SK-N-MC (cell line): ENCODE data around the gene MRPL41.

ENCODE experiments used
- DNase-seq: peaks from one replicate; pipeline ENCODE4 v3.0.0-alpha.2; 2011; ENCODE audit warnings: low read depth, low spot score
- H3K27ac ChIP-seq: fragments of 200-600 bp; sonication (generic); 2 replicates; pipeline ENCODE4 v1.5.1; 2016; ENCODE audit warnings: mixed run types
- H3K36me3 ChIP-seq: fragments of 200-600 bp; sonication (generic); 2 replicates; pipeline ENCODE4 v1.6.1; 2017; ENCODE audit warnings: antibody characterized with exemption, low read length, mixed read lengths; ENCODE audit not compliant: insufficient read depth
- H3K4me3 ChIP-seq: fragments of 200-600 bp; sonication (generic); 2 replicates; pipeline ENCODE4 v1.5.1; 2016
- H3K9ac ChIP-seq: fragments of 200-600 bp; sonication (generic); 2 replicates; pipeline ENCODE4 v1.8.0; 2017; ENCODE audit warnings: mixed run types, mixed read lengths; ENCODE audit not compliant: insufficient read length
- H3K9me3 ChIP-seq: fragments of 200-600 bp; sonication (generic); 2 replicates; pipeline ENCODE4 v1.6.1; 2017; ENCODE audit warnings: low read depth, mild to moderate bottlenecking, antibody characterized with exemption, low read length, moderate library complexity, mixed read lengths
- EZH2 ChIP-seq: fragments of 200-600 bp; sonication (generic); IDR thresholded peaks from one replicate; pipeline ENCODE4 v1.6.1; 2017; ENCODE audit warnings: antibody characterized with exemption
- FOXP2 ChIP-seq: optimal IDR thresholded peaks from 2 replicates; pipeline ENCODE3; 2011; ENCODE audit warnings: mild to moderate bottlenecking, moderate library complexity; ENCODE audit not compliant: insufficient read depth; ENCODE audit errors: extremely low read length, control extremely low read depth
- POLR2AphosphoS5 ChIP-seq: IDR thresholded peaks from 2 replicates; pipeline ENCODE4 v1.6.1; 2012; ENCODE audit warnings: mild to moderate bottlenecking, low read depth, low read length, borderline replicate concordance

MRPL41 gene

GRCh38 chr9:137578518-137579258, 27.0 kb downstream of the MRPL41 start, which contains the start of gene DPH7:
Gene DPH7, minus strand, starts transcription at chr9:137578925. Its CDS starts 148 bp downstream, at chr9:137578777.
- Histone ChIP-seq H3K9ac (peak within 1 kb of the TSS; percentile 97), H3K36me3 (peaks cover 46% of the 10 kb centered on the region)

DNA sequence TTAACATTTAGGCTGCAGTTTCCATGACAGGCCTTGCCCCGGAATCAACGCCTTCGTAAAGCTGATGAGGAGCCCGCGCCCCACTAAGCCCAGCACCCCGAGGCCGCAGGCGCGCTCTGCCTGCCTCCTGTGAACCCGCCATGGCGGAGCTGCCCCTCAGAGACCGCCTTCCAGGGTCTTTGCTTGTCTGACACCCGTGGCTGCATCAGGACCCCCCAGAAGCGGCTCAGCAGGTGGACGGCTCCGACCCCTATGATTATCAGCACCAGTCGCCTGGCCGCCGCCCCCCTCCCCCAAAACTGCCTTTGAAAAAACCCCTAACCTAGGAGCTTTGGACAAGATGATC, 27.6 kb downstream of the MRPL41 start:
- H3K27ac ChIP-seq: peak overlapping the region; percentile 79
- DNase-seq: no peak
- H3K4me3 ChIP-seq: peak overlapping the region; percentile 99
- peak overlapping the region; percentile 97 for H3K9ac ChIP-seq
- TF ChIP-seq EZH2 (no peak), POLR2AphosphoS5 (no peak), FOXP2 (no peak)
- H3K36me3 ChIP-seq: peaks cover 46% of the 10 kb centered on the region
- no peaks in the 10 kb centered on the region for H3K9me3 ChIP-seq

More at GRCh38 chr9:137578518-137579258, 27.0 kb downstream of the MRPL41 start, which contains the start of gene DPH7:
- TF ChIP-seq EZH2: no peak
- TF ChIP-seq POLR2AphosphoS5: peak; percentile 68
- peak; percentile 47 for TF ChIP-seq FOXP2
- peak within 1 kb of the TSS; percentile 99 for H3K4me3 ChIP-seq
- H3K27ac ChIP-seq: peak within 1 kb of the TSS; percentile 79
- DNase-seq: peak; percentile 3
- no peaks in the 10 kb centered on the region for H3K9me3 ChIP-seq

DNA sequence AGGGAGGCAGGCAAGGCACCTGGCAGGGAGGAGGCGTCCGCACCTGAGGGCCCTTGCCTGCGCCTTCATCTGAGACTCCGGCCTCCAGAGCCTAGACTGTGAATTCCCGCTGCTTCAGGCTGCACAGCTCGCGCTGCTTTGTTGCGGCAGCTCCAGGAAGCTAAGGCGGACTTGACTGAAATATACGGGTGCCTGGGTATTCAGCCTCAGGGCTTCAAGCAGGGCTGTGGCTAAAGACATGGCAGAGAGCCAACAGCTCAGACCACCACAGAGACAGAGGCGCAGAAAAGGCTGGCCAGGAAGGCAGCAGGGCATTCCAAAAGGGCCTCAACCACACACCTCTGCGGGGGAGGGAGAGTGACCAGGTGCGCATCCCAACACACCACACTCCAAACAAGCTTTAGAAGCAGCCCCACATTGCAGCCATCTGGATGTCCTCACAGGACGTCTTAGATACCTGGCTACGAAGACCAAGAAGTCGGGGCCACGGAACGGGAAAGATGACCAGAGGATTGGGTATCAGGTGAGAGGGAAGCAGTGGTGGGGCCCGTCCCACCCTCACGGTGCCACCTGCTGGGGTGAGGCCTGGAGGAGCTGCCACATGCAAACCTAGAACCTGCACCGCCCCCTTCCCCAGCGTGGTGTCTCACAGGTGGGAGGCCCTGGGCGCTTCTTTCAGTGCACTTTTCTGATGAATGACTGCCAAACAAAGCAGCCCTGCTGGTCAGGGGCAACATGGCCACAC, 28.7 kb downstream of the MRPL41 start:
- TF ChIP-seq EZH2: no peak
- no peak for TF ChIP-seq FOXP2
- no peak for TF ChIP-seq POLR2AphosphoS5
- Histone ChIP-seq H3K4me3 (no peak overlapping the region), H3K27ac (peak overlapping the region; percentile 54), H3K36me3 (peaks cover 41% of the 10 kb centered on the region), H3K9ac (no peak overlapping the region), H3K9me3 (no peaks in the 10 kb centered on the region)
- DNase-seq: no peak

GRCh38 chr9:137580954-137581322, 29.3 kb downstream of the MRPL41 start:
- H3K27ac ChIP-seq: peak overlapping the region; percentile 31; the same call in 1 of the 2 replicates
- TF ChIP-seq EZH2 (no peak), POLR2AphosphoS5 (no peak), FOXP2 (no peak)
- no peak overlapping the region for H3K4me3 ChIP-seq
- H3K36me3 ChIP-seq: peaks cover 41% of the 10 kb centered on the region
- no peak for DNase-seq
- H3K9ac ChIP-seq: no peak overlapping the region
- H3K9me3 ChIP-seq: no peaks in the 10 kb centered on the region

DNA sequence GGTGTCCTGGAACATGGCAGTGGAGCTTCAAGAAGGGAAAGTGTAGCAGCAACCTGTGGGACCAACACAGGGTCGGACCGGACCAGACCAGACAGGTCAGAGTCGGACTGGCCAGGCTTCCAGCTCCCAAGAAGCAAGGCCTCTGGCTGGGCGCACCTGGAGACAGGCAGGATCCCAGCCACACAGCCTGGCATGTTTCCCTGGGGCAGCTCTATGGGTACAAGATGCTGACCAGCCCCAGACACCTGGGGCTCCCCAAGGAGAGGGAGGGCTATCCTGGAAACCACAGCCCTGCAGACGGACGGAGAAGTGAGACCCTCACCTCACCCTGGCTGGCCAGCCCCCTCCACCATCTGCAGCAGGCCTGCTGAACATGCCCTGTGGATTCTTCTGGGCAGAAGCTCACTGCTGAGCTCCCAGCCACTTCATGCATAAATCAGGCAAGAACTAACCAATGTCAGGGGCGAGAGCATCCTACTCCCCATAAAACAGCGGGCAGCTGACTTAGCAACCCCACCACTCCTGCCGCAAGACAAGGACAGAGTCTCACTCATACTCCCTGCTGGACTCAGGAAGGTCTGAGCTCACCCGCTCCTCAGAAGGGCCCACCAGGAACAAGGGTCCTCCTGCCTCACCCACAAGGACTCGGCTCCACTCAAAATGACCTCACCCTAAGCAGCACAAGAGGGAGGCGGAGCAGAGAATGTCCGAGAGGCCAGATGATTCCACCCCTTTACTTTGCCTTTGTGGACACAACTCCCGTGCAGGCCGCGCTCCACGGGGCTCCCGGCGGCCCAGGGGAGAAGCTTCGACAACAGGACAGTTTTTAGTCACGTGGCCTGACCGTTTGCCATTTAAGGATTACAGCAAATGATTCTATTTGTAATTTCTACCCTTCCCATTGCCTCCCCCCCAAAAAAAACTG, 29.9 kb downstream of the MRPL41 start:
- H3K4me3 ChIP-seq: no peak overlapping the region
- peaks cover 41% of the 10 kb centered on the region for H3K36me3 ChIP-seq
- H3K9me3 ChIP-seq: no peaks in the 10 kb centered on the region
- TF ChIP-seq POLR2AphosphoS5: no peak
- TF ChIP-seq FOXP2: no peak
- H3K27ac ChIP-seq: peak overlapping the region; percentile 31; the same call in 1 of the 2 replicates
- no peak overlapping the region for H3K9ac ChIP-seq
- no peak for DNase-seq

- peaks cover 49% of the 10 kb centered on the region for H3K36me3 ChIP-seq
- no peaks in the 10 kb centered on the region for H3K9me3 ChIP-seq
- no peak overlapping the region for H3K4me3 ChIP-seq
- no peak overlapping the region for H3K9ac ChIP-seq
- TF ChIP-seq POLR2AphosphoS5 (no peak), EZH2 (no peak), FOXP2 (no peak)
- no peak overlapping the region for H3K27ac ChIP-seq
- no peak for DNase-seq
Observed at GRCh38 chr9:137582286-137582860, 30.7 kb downstream of the MRPL41 start.

DNA sequence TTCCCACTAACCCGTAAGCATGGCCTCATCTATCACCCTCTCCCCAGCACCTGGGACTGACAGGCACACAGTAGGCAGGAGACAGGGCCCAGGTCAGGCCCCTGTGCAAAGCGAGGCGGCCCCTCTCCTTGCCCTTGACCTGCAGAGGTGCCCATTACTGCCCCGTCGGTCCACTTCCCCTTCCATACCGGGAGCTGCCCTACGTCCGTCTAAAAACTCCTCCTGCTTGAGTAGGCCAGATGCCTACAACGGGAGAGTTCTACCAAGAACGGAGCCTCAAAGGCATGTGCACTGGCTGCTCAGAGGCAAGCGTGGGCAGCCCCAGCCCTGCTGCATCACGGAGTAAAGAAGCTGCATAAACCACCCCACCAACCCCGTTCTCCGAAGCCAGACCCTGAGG, 31.7 kb downstream of the MRPL41 start:
- DNase-seq: no peak
- no peaks in the 10 kb centered on the region for H3K9me3 ChIP-seq
- H3K36me3 ChIP-seq: peaks cover 59% of the 10 kb centered on the region
- H3K27ac ChIP-seq: no peak overlapping the region
- TF ChIP-seq FOXP2 (no peak), POLR2AphosphoS5 (no peak), EZH2 (no peak)
- no peak overlapping the region for H3K9ac ChIP-seq
- H3K4me3 ChIP-seq: no peak overlapping the region

GRCh38 chr9:137583957-137584356, 32.3 kb downstream of the MRPL41 start:
- H3K36me3 ChIP-seq: peaks cover 65% of the 10 kb centered on the region

More at GRCh38 chr9:137583957-137584356, 32.3 kb downstream of the MRPL41 start:
- no peak for DNase-seq
- no peak for TF ChIP-seq POLR2AphosphoS5
- no peak for TF ChIP-seq EZH2
- TF ChIP-seq FOXP2: no peak
- Histone ChIP-seq H3K9ac (no peak overlapping the region), H3K9me3 (no peaks in the 10 kb centered on the region), H3K4me3 (no peak overlapping the region), H3K27ac (no peak overlapping the region)
